WERI-Rb-1 (cell line): ENCODE results near the gene PACRG.

ENCODE experiments used
- DNase-seq: peaks from one replicate; pipeline ENCODE4 v3.0.0-alpha.2; 2020
- H3K27ac ChIP-seq: fragments of 250-450 bp; sonication (Bioruptor Pico); 2 replicates; pipeline ENCODE4 v1.5.1; 2020; ENCODE audit warnings: mild to moderate bottlenecking, moderate library complexity
- H3K27me3 ChIP-seq: fragments of 250-450 bp; sonication (Bioruptor Pico); 2 replicates; pipeline ENCODE4 v1.5.1; 2021; ENCODE audit warnings: mild to moderate bottlenecking, low read depth, moderate library complexity; ENCODE audit not compliant: insufficient read depth, severe bottlenecking
- H3K36me3 ChIP-seq: fragments of 250-450 bp; sonication (Bioruptor Pico); 2 replicates; pipeline ENCODE4 v1.5.1; 2020; ENCODE audit warnings: mild to moderate bottlenecking, moderate library complexity
- H3K4me3 ChIP-seq: 2 replicates; pipeline ENCODE4 v1.5.1; 2011; ENCODE audit warnings: low read depth, mild to moderate bottlenecking, control low read depth, low read length
- H3K9me3 ChIP-seq: fragments of 250-450 bp; sonication (Bioruptor Pico); 2 replicates; pipeline ENCODE4 v1.5.1; 2021; ENCODE audit warnings: mild to moderate bottlenecking, moderate library complexity; ENCODE audit not compliant: severe bottlenecking
- CTCF ChIP-seq: IDR thresholded peaks from 2 replicates; pipeline ENCODE4 v1.5.1; 2011; ENCODE audit warnings: low read depth, mild to moderate bottlenecking, control low read depth, inconsistent platforms, low read length

The PACRG gene

GRCh38 chr6:163347021-163347446, 619.3 kb downstream of the PACRG start:
- Histone ChIP-seq H3K9me3 (no peaks in the 10 kb centered on the region), H3K4me3 (no peak overlapping the region), H3K27ac (no peak overlapping the region), H3K27me3 (no peaks in the 10 kb centered on the region), H3K36me3 (no peaks in the 10 kb centered on the region)
- no peak for DNase-seq
- TF ChIP-seq CTCF = no peak

- H3K27ac ChIP-seq = no peak overlapping the region
- no peak for TF ChIP-seq CTCF
- H3K4me3 ChIP-seq = no peak overlapping the region
- H3K9me3 ChIP-seq = no peaks in the 10 kb centered on the region
- no peak for DNase-seq
- no peaks in the 10 kb centered on the region for H3K36me3 ChIP-seq
- no peaks in the 10 kb centered on the region for H3K27me3 ChIP-seq
These were observed 621.3 kb downstream of the PACRG start for GRCh38 chr6:163348789-163349680.

GRCh38 chr6:163349696-163350095, 621.9 kb downstream of the PACRG start:
- TF ChIP-seq CTCF = no peak
- no peaks in the 10 kb centered on the region for H3K9me3 ChIP-seq

GRCh38 chr6:163351013-163351412, 623.2 kb downstream of the PACRG start:
- Histone ChIP-seq H3K4me3 (no peak overlapping the region), H3K27ac (no peak overlapping the region), H3K36me3 (no peaks in the 10 kb centered on the region), H3K9me3 (no peaks in the 10 kb centered on the region), H3K27me3 (no peaks in the 10 kb centered on the region)
- no peak for DNase-seq
- no peak for TF ChIP-seq CTCF

More at GRCh38 chr6:163349696-163350095, 621.9 kb downstream of the PACRG start:
- no peaks in the 10 kb centered on the region for H3K36me3 ChIP-seq
- H3K4me3 ChIP-seq = no peak overlapping the region
- DNase-seq = no peak
- H3K27ac ChIP-seq = no peak overlapping the region
- no peaks in the 10 kb centered on the region for H3K27me3 ChIP-seq

GRCh38 chr6:163352011-163352685, 624.4 kb downstream of the PACRG start:
- DNase-seq = no peak
- Histone ChIP-seq H3K36me3 (no peaks in the 10 kb centered on the region), H3K9me3 (no peaks in the 10 kb centered on the region), H3K4me3 (no peak overlapping the region), H3K27ac (no peak overlapping the region), H3K27me3 (no peaks in the 10 kb centered on the region)
- TF ChIP-seq CTCF = no peak
